HCT116 (cell line): ENCODE measurements around the gene MT2A. TPM values are rescaled to one million over a fixed set of nuclear protein-coding genes. Genes with fewer than 3 reads are reported as not detected.

Source experiments
- ATAC-seq: fragments of 200-7000 bp; cut with Tn5 transposase; 2 replicates; pipeline ENCODE4 v1.9.1; 2020; ENCODE audit warnings: mild to moderate bottlenecking, moderate library complexity
- BruUV-seq: library from RNA; stranded (reverse); fragments of 400-500 nt; replicated peaks from 2 replicates; lab custom pipeline; 2021; lab: Mats Ljungman, UMichigan
- CTCF ChIA-PET: fragments of 300-600 bp; sonication (Branson Sonifier 250); formaldehyde crosslinking; loops from one replicate; lab custom pipeline; 2021; ENCODE audit warnings: antibody characterized with exemption; lab: Charles Lee
- POLR2A ChIA-PET: fragments of 300-600, 350-600 bp; sonication (Branson Sonifier 250); formaldehyde crosslinking; loops from one replicate; lab custom pipeline; 2021; ENCODE audit warnings: antibody characterized with exemption; lab: Charles Lee
- RAD21 ChIA-PET, 2 experiments: fragments of 300-600 bp; sonication (Branson Sonifier 250); formaldehyde crosslinking; loops; one replicate each; lab custom pipeline; 2023; ENCODE audit warnings: low total read pairs in 2 of 2; ENCODE audit not compliant: uncharacterized antibody in 2 of 2, unreplicated experiment in 2 of 2, low non-redundant PET in 1 of 2; lab: Charles Lee
- DNase-seq: peaks from one replicate; pipeline ENCODE4 v3.0.0-alpha.2; 2010; ENCODE audit warnings: low read depth, low spot score
- H2AFZ ChIP-seq: fragments of 200-600 bp; shearing (Covaris generic), sonication (generic); 2 replicates; pipeline ENCODE4 v1.6.1; 2017; ENCODE audit warnings: low read depth, mixed run types, mixed read lengths, antibody characterized with exemption, low read length; ENCODE audit not compliant: poor library complexity, severe bottlenecking
- H3K27ac ChIP-seq: 2 replicates; pipeline ENCODE4 v1.5.1; 2012; ENCODE audit warnings: low read depth, low read length
- H3K27me3 ChIP-seq: fragments of 200-600 bp; sonication (generic); 2 replicates; pipeline ENCODE4 v1.6.1; 2016; ENCODE audit warnings: mixed run types, low read length, mixed read lengths; ENCODE audit not compliant: insufficient read depth
- H3K36me3 ChIP-seq, 2 experiments: fragments of 200-500 bp in 1 of 2; fragments of 200-600 bp in 1 of 2; sonication (Bioruptor generic) in 1 of 2; sonication (generic) in 1 of 2; 2 replicates each; pipeline versions ENCODE4 v1.5.1 to v1.6.1; 2014 to 2016; ENCODE audit warnings: low read length in 2 of 2, inconsistent platforms in 1 of 2, mixed read lengths in 1 of 2, mixed run types in 1 of 2; ENCODE audit not compliant: insufficient read depth in 2 of 2, control insufficient read depth in 1 of 2
- H3K4me1 ChIP-seq, 2 experiments: fragments of 200-600 bp in 1 of 2; sonication (generic) in 1 of 2; 2 replicates each; pipeline versions ENCODE4 v1.5.1 to v1.6.1; 2012 to 2017; ENCODE audit warnings: low read length in 2 of 2, inconsistent platforms in 1 of 2, mild to moderate bottlenecking in 1 of 2, mixed read lengths in 1 of 2, mixed run types in 1 of 2, moderate library complexity in 1 of 2; ENCODE audit not compliant: insufficient read depth in 2 of 2, control insufficient read depth in 1 of 2
- H3K4me2 ChIP-seq: fragments of 200-600 bp; sonication (generic); 2 replicates; pipeline ENCODE4 v1.6.1; 2017; ENCODE audit warnings: mixed run types, low read length, mixed read lengths
- H3K4me3 ChIP-seq, 2 experiments: fragments of 200-600 bp in 1 of 2; sonication (generic) in 1 of 2; replicated peaks in 1 of 2; 2 replicates each; pipeline ENCODE4 v1.5.1; 2011 to 2016; ENCODE audit warnings: low read length in 2 of 2, control low read depth in 1 of 2, low read depth in 1 of 2, mild to moderate bottlenecking in 1 of 2, mixed read lengths in 1 of 2, mixed run types in 1 of 2
- H3K79me2 ChIP-seq: fragments of 200-600 bp; sonication (generic); 2 replicates; pipeline ENCODE4 v1.6.1; 2017; ENCODE audit warnings: mild to moderate bottlenecking, mixed run types, low read length, moderate library complexity, mixed read lengths; ENCODE audit not compliant: insufficient read depth
- H3K9ac ChIP-seq: fragments of 200-600 bp; sonication (generic); 2 replicates; pipeline ENCODE4 v1.6.1; 2016; ENCODE audit warnings: low read length, mixed read lengths
- H3K9me2 ChIP-seq: fragments of 200-600 bp; sonication (generic), shearing (Covaris generic); 2 replicates; pipeline ENCODE4 v1.6.1; 2017; ENCODE audit warnings: mixed run types, mild to moderate bottlenecking, moderate library complexity; ENCODE audit not compliant: insufficient read depth
- H3K9me3 ChIP-seq, 2 experiments: fragments of 200-500 bp in 1 of 2; fragments of 200-600 bp in 1 of 2; sonication (Bioruptor generic) in 1 of 2; sonication (generic) in 1 of 2; 2 replicates each; pipeline ENCODE4 v1.6.1; 2014 to 2017; ENCODE audit warnings: low read length in 2 of 2, mixed read lengths in 2 of 2, inconsistent platforms in 1 of 2, low read depth in 1 of 2, mild to moderate bottlenecking in 1 of 2, mixed run types in 1 of 2, moderate library complexity in 1 of 2; ENCODE audit not compliant: control insufficient read depth in 1 of 2, insufficient read depth in 1 of 2
- H4K20me1 ChIP-seq: fragments of 200-600 bp; sonication (generic), shearing (Covaris generic); 2 replicates; pipeline ENCODE4 v1.6.1; 2017; ENCODE audit warnings: mixed run types, mild to moderate bottlenecking, moderate library complexity; ENCODE audit not compliant: insufficient read depth
- ATF3 ChIP-seq: IDR thresholded peaks from 2 replicates; pipeline ENCODE4 v1.6.1; 2012
- CBX3 ChIP-seq: IDR thresholded peaks from 2 replicates; pipeline ENCODE4 v1.6.1; 2012; ENCODE audit warnings: low read depth
- CTCF ChIP-seq, 3 experiments: fragments of 200-600 bp in 1 of 3; sonication (generic) in 1 of 3; IDR thresholded peaks in 2 of 3; conservative IDR thresholded peaks in 1 of 3; 2 replicates each; pipeline ENCODE4 v1.5.1; 2012 to 2017; ENCODE audit warnings: low read depth in 2 of 3, low read length in 2 of 3, antibody characterized with exemption in 1 of 3, borderline replicate concordance in 1 of 3, control low read depth in 1 of 3, mild to moderate bottlenecking in 1 of 3, mixed read lengths in 1 of 3, mixed run types in 1 of 3, moderate library complexity in 1 of 3; ENCODE audit not compliant: insufficient read depth in 1 of 3
- EGR1 ChIP-seq: IDR thresholded peaks from 2 replicates; pipeline ENCODE4 v1.6.1; 2012; ENCODE audit warnings: low read depth
- ELF1 ChIP-seq: IDR thresholded peaks from 2 replicates; pipeline ENCODE4 v1.6.1; 2012; ENCODE audit warnings: low read depth, borderline replicate concordance
- EZH2 ChIP-seq: fragments of 200-600 bp; sonication (generic); IDR thresholded peaks from 2 replicates; pipeline ENCODE4 v1.6.1; 2017; ENCODE audit warnings: antibody characterized with exemption, mixed run types
- FOSL1 ChIP-seq: IDR thresholded peaks from 2 replicates; pipeline ENCODE4 v1.6.1; 2012; ENCODE audit warnings: low read depth
- JUND ChIP-seq: IDR thresholded peaks from 2 replicates; pipeline ENCODE4 v1.6.1; 2012
- MAX ChIP-seq: IDR thresholded peaks from 2 replicates; pipeline ENCODE4 v1.6.1; 2012
- POLR2A ChIP-seq: IDR thresholded peaks from 2 replicates; pipeline ENCODE4 v1.7.0; 2011; ENCODE audit warnings: borderline replicate concordance; ENCODE audit not compliant: insufficient read depth, insufficient read length; ENCODE audit errors: extremely low read depth
- POLR2AphosphoS5 ChIP-seq: IDR thresholded peaks from 2 replicates; pipeline ENCODE4 v1.6.1; 2011; ENCODE audit warnings: mild to moderate bottlenecking, low read depth, low read length, moderate library complexity
- RAD21 ChIP-seq: IDR thresholded peaks from 2 replicates; pipeline ENCODE4 v1.6.1; 2012; ENCODE audit warnings: low read depth, mild to moderate bottlenecking
- SIN3A ChIP-seq: IDR thresholded peaks from 2 replicates; pipeline ENCODE4 v1.6.1; 2012; ENCODE audit warnings: low read depth
- SRF ChIP-seq: IDR thresholded peaks from 2 replicates; pipeline ENCODE4 v1.6.1; 2012; ENCODE audit warnings: low read depth
- YY1 ChIP-seq: IDR thresholded peaks from 2 replicates; pipeline ENCODE4 v1.6.1; 2011; ENCODE audit warnings: low read length, low read depth, moderate library complexity, mild to moderate bottlenecking; ENCODE audit not compliant: insufficient replicate concordance; ENCODE audit errors: extremely low read depth
- ZBTB33 ChIP-seq: IDR thresholded peaks from 2 replicates; pipeline ENCODE4 v1.6.1; 2011; ENCODE audit warnings: mild to moderate bottlenecking, low read length, moderate library complexity; ENCODE audit not compliant: insufficient replicate concordance; ENCODE audit errors: extremely low read depth
- ZFX ChIP-seq: fragments of 450-650 bp; IDR thresholded peaks from 2 replicates; pipeline ENCODE4 v1.6.1; 2017
- ZNF274 ChIP-seq: fragments of 200-500 bp; sonication (Bioruptor generic); IDR thresholded peaks from 2 replicates; pipeline ENCODE4 v1.6.1; 2014; ENCODE audit warnings: mild to moderate bottlenecking, low read depth, low read length, inconsistent platforms
- intact Hi-C: fragments of 100-400 bp; cut with micrococcal nuclease; formaldehyde crosslinking; loops from 2 replicates; pipeline ENCODE4 v1.10.0; 2022
- total RNA-seq: library from RNA; stranded (reverse); gene quantifications from one replicate; pipeline ENCODE4 v1.2.1, GENCODE V29; 2021; ENCODE audit not compliant: unreplicated experiment

MT2A gene
- total RNA-seq, 1 experiment from 2014 or later, result 710 TPM

GRCh38 chr16:56625140-56625942 is 17.0 kb downstream of the MT2A start, which contains the start of gene MT1E:
TSS of gene MT1E (plus strand) at chr16:56625781. CDS start at chr16:56625852, 71 bp downstream.
- ChIA-PET CTCF (interaction anchor here (0.6 to 2.8 kb wide), 6 partner anchors 12 to 78 kb away, joined by 3 to 7 read pairs (median 3); no protein-coding TSS in a partner anchor), POLR2A (interaction anchor here (0.8 to 9.4 kb wide), 20 partner anchors 8 to 306 kb away, joined by 3 to 344 read pairs (median 4); partner anchors contain the start of genes MT1F, MT1X, MT2A and NUDT21), RAD21 (interaction anchor here (0.7 to 2.7 kb wide), 11 partner anchors 14 to 77 kb away, joined by 3 to 7 read pairs (median 4); partner anchors contain the start of gene MT2A (in 1 of the 2))
- intact Hi-C loops, result loop anchor here (1.0 to 5.0 kb wide), 2 partner anchors 17 to 57 kb away; partner anchors contain the start of genes MT1X and MT2A
- Histone ChIP-seq H3K9ac (peak within 1 kb of the TSS; percentile 87), H3K4me2 (peak within 1 kb of the TSS; percentile 88), H4K20me1 (no peaks in the 10 kb centered on the region), H2AFZ (no peak within 1 kb of the TSS), H3K4me1 (peaks cover 12 to 43% of the 10 kb centered on the region in 2 experiments), H3K27ac (peak within 1 kb of the TSS; percentile 97), H3K9me2 (no peaks in the 10 kb centered on the region), H3K27me3 (no peaks in the 10 kb centered on the region), H3K9me3 (no peaks in the 10 kb centered on the region), H3K36me3 (no peaks in the 10 kb centered on the region), H3K79me2 (peaks cover 12% of the 10 kb centered on the region), H3K4me3 (peak within 1 kb of the TSS; percentile 66 to 72)
- peak; percentile 77 for DNase-seq
- ATAC-seq, result peak; percentile 86
- BruUV-seq, result TSS peak; percentile 95
- TF ChIP-seq MAX (peak; percentile 51; the same call in 1 of the 2 replicates), EGR1 (no peak), ZFX (peak; percentile 54), CTCF (IDR thresholded peaks at IDR 0.05 in 2 of 3, conservative IDR thresholded peaks at IDR 0.05 in 1 of 3; ENCODE audit: borderline replicate concordance in 1 of 3, insufficient read depth in 1 of 3, low read depth in 2 of 3, low read length in 2 of 3) (no peak), EZH2 (no peak), YY1 (peak; percentile 57), ZNF274 (no peak), FOSL1 (no peak), ELF1 (no peak), RAD21 (no peak), JUND (no peak), CBX3 (no peak; the same call in 1 of the 2 replicates), POLR2AphosphoS5 (peak; percentile 100), ATF3 (no peak), SIN3A (peak; percentile 79), ZBTB33 (peak; percentile 13), POLR2A (peak; percentile 98), SRF (no peak)
